HL-60 (cell line): ENCODE data around the gene TMEM213.

Source experiments
- DNase-seq, 2 experiments: peaks; one replicate each; pipeline ENCODE4 v3.0.0-alpha.2; 2010 to 2020; ENCODE audit warnings: low read depth in 1 of 2, low spot score in 1 of 2
- H3K27ac ChIP-seq: fragments of 250-450 bp; sonication (Bioruptor Pico); replicated peaks from 2 replicates; pipeline ENCODE4 v1.5.1; 2020; ENCODE audit warnings: mild to moderate bottlenecking, moderate library complexity
- H3K27me3 ChIP-seq: fragments of 250-450 bp; sonication (Bioruptor Pico); 2 replicates; pipeline ENCODE4 v1.5.1; 2021; ENCODE audit warnings: mild to moderate bottlenecking, moderate library complexity; ENCODE audit not compliant: insufficient read depth, poor library complexity, severe bottlenecking
- H3K4me3 ChIP-seq: replicated peaks from 2 replicates; pipeline ENCODE4 v1.5.1; 2011; ENCODE audit warnings: mild to moderate bottlenecking, control low read depth, low read length; ENCODE audit not compliant: insufficient read depth
- GABPA ChIP-seq: IDR thresholded peaks from 2 replicates; pipeline ENCODE4 v1.6.1; 2012; ENCODE audit warnings: low read depth
- POLR2AphosphoS5 ChIP-seq: IDR thresholded peaks from 2 replicates; pipeline ENCODE4 v1.6.1; 2012; ENCODE audit warnings: low read depth
- SPI1 ChIP-seq: IDR thresholded peaks from 2 replicates; pipeline ENCODE4 v1.6.1; 2012; ENCODE audit warnings: low read depth, mild to moderate bottlenecking, borderline replicate concordance
- TF ChIP-seq, protein P1 (sequence below): IDR thresholded peaks from one replicate; pipeline ENCODE4 v1.5.1; 2011; ENCODE audit warnings: low read length, control low read depth, inconsistent platforms; ENCODE audit not compliant: insufficient read depth
- TF ChIP-seq, protein P2 (sequence below): IDR thresholded peaks from 2 replicates; pipeline ENCODE4 v1.6.1; 2012; ENCODE audit warnings: low read depth; ENCODE audit not compliant: insufficient replicate concordance

The TMEM213 gene

DNA sequence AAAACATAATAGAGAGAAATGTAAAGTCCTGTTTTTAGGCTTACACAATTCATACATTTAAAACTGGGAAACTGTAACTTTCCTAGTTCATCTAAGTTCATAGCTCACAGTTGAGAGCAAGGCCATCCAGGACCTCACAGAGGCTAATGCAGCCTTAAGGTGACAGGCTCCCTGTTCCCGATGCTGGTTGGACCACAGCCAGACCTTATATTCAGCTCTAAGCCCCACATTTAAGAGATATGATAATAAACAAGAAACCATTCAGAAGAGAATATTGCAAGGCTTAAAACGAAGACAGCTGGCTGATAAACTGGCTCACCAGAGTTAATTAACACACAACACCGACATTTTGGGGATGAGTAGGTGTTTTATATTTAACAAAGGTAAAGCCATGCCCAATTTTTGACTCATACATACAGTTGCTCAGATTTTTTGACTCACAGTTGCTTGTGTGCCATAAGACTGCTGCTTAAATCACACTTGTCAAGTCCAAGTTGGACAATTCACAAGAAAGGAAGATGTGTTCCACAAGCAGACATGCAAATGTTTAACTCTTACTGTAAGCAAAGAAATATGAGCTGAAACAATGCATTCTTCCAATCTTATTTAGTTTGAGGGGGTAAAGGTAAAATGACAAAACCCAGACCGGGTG lies 41.1 kb upstream of the TMEM213 start:
- Histone ChIP-seq H3K27ac (no peak overlapping the region), H3K4me3 (no peak overlapping the region), H3K27me3 (no peaks in the 10 kb centered on the region)
- TF ChIP-seq, protein P1, sequence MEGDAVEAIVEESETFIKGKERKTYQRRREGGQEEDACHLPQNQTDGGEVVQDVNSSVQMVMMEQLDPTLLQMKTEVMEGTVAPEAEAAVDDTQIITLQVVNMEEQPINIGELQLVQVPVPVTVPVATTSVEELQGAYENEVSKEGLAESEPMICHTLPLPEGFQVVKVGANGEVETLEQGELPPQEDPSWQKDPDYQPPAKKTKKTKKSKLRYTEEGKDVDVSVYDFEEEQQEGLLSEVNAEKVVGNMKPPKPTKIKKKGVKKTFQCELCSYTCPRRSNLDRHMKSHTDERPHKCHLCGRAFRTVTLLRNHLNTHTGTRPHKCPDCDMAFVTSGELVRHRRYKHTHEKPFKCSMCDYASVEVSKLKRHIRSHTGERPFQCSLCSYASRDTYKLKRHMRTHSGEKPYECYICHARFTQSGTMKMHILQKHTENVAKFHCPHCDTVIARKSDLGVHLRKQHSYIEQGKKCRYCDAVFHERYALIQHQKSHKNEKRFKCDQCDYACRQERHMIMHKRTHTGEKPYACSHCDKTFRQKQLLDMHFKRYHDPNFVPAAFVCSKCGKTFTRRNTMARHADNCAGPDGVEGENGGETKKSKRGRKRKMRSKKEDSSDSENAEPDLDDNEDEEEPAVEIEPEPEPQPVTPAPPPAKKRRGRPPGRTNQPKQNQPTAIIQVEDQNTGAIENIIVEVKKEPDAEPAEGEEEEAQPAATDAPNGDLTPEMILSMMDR = no peak
- no peak for DNase-seq

DNA sequence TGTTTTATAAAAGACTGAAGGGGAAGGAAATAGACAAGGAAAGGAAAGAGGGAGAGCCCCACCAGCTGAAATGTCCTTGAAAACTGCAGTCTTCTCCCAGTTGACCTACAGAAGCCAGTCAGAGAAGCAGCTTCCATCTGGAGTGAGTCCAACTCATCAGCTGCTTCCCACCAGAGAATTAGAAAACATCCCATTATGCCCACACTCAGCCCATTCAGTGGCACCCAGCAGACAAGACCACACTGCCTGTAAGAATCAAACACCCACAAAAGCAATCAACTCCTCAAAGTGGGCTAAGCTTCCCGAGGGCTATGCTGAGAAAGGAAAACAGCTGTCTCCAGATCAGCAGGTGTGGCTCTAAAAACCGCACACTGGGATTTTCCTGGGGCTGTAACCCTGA lies 29.6 kb upstream of the TMEM213 start:
- H3K27me3 ChIP-seq = no peaks in the 10 kb centered on the region
- no peak for DNase-seq
- H3K4me3 ChIP-seq = no peak overlapping the region
- TF ChIP-seq, protein P1 = no peak
- TF ChIP-seq POLR2AphosphoS5 (no peak), GABPA (no peak)
- TF ChIP-seq, protein P2, sequence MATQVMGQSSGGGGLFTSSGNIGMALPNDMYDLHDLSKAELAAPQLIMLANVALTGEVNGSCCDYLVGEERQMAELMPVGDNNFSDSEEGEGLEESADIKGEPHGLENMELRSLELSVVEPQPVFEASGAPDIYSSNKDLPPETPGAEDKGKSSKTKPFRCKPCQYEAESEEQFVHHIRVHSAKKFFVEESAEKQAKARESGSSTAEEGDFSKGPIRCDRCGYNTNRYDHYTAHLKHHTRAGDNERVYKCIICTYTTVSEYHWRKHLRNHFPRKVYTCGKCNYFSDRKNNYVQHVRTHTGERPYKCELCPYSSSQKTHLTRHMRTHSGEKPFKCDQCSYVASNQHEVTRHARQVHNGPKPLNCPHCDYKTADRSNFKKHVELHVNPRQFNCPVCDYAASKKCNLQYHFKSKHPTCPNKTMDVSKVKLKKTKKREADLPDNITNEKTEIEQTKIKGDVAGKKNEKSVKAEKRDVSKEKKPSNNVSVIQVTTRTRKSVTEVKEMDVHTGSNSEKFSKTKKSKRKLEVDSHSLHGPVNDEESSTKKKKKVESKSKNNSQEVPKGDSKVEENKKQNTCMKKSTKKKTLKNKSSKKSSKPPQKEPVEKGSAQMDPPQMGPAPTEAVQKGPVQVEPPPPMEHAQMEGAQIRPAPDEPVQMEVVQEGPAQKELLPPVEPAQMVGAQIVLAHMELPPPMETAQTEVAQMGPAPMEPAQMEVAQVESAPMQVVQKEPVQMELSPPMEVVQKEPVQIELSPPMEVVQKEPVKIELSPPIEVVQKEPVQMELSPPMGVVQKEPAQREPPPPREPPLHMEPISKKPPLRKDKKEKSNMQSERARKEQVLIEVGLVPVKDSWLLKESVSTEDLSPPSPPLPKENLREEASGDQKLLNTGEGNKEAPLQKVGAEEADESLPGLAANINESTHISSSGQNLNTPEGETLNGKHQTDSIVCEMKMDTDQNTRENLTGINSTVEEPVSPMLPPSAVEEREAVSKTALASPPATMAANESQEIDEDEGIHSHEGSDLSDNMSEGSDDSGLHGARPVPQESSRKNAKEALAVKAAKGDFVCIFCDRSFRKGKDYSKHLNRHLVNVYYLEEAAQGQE = no peak
- H3K27ac ChIP-seq = no peak overlapping the region

DNA sequence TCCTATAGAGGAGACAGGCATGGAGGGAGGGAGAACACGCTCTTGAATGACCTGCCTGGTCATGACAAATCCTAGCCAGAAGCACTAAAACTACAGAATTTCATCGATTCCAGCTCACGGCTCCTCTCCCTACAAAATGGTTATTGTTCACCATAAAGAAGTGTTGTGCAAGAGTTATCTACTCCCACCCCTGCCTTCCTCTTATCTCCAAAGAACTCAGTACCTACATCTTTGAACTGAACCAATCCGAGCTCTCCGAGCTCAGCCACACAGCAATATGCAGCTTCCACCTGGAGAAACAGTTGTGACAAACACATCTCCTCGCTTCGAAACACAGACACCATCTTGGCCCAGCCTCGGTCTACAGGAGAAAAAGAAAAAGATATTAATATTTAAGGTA lies 26.9 kb upstream of the TMEM213 start:
- H3K27ac ChIP-seq = no peak overlapping the region
- H3K4me3 ChIP-seq = no peak overlapping the region
- no peak for DNase-seq
- TF ChIP-seq POLR2AphosphoS5 (no peak), SPI1 (no peak), GABPA (no peak)
- TF ChIP-seq, protein P2 = no peak
- TF ChIP-seq, protein P1 = no peak
- H3K27me3 ChIP-seq = no peaks in the 10 kb centered on the region

DNA sequence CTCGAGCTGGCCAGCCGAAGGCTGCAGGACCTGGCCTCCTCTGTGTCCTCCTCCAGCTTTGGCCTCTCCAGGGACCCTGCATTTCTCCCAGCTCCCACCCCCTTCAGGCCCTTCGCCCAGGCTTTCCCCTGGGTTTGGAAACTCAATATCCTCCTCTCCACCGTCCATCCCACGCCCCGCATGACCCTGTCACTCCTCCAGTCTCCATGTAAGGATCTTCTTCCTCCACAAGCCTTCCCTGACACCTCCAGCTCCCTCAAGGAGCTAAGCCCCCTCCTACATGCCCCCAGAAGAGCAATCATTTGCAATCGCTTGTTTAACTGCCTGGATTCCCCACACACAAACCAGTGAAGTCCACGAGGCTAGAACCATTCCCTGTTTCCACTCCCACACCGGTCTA lies 24.6 kb upstream of the TMEM213 start:
- H3K4me3 ChIP-seq = no peak overlapping the region
- TF ChIP-seq, protein P2 = no peak
- no peak for TF ChIP-seq POLR2AphosphoS5
- no peak for TF ChIP-seq GABPA
- no peak for TF ChIP-seq SPI1
- TF ChIP-seq, protein P1 = no peak
- no peaks in the 10 kb centered on the region for H3K27me3 ChIP-seq
- H3K27ac ChIP-seq = no peak overlapping the region
- no peak for DNase-seq
